ENCODE results near the gene KCNH2. TPM values are rescaled to one million over a fixed set of nuclear protein-coding genes. Genes with fewer than 3 reads are reported as not detected.

Gene KCNH2
- total and polyA plus RNA-seq, 2 of the 13 experiments (the other 11 are each of a cell fraction or from before 2014, with no cell fraction given), result 0.09 to 0.11 TPM

GRCh38 chr7:151017953-151018420, 39.9 kb upstream of the KCNH2 start (continued):
- TF ChIP-seq HNRNPK (IDR thresholded peaks at IDR 0.05; ENCODE audit: low read depth, low read length, poor library complexity, severe bottlenecking) (no peak), ZBTB7B (CRISPR knock-in tag; IDR thresholded peaks at IDR 0.05) (peak; percentile 97), ZNF282 (IDR thresholded peaks at IDR 0.05; ENCODE audit: partially characterized antibody) (no peak), ZNF510 (CRISPR knock-in tag; IDR thresholded peaks at IDR 0.05; ENCODE audit: low read depth) (no peak), ZNF572 (CRISPR knock-in tag; IDR thresholded peaks at IDR 0.05) (peak; percentile 81; the same call in 1 of the 2 replicates), ZFP41 (CRISPR knock-in tag; IDR thresholded peaks at IDR 0.05; ENCODE audit: borderline replicate concordance) (no peak), ZMYM4 (CRISPR knock-in tag; IDR thresholded peaks at IDR 0.05) (no peak), CBX1 (IDR thresholded peaks at IDR 0.05; ENCODE audit: low read depth) (no peak), SATB2 (CRISPR knock-in tag; IDR thresholded peaks at IDR 0.05) (no peak), ZNF782 (CRISPR knock-in tag; IDR thresholded peaks at IDR 0.05; ENCODE audit: borderline replicate concordance) (peak; percentile 70; the same call in 1 of the 2 replicates), CEBPB (IDR thresholded peaks at IDR 0.05; ENCODE audit: borderline replicate concordance, low read depth, low read length) (no peak), GABPA (IDR thresholded peaks at IDR 0.05; ENCODE audit: low read depth, low read length) (no peak), GABPA (CRISPR knock-in tag; IDR thresholded peaks at IDR 0.05; ENCODE audit: low read depth) (no peak), RELA (CRISPR knock-in tag; IDR thresholded peaks at IDR 0.05) (no peak), ARID2 (CRISPR knock-in tag; IDR thresholded peaks at IDR 0.05; ENCODE audit: borderline replicate concordance) (no peak), TRIM24 (CRISPR knock-in tag; IDR thresholded peaks at IDR 0.05) (no peak), SMC3 (IDR thresholded peaks at IDR 0.05; ENCODE audit: low read length) (peak; percentile 40; the same call in 1 of the 2 replicates), MYC (CRISPR knock-in tag; IDR thresholded peaks at IDR 0.05; ENCODE audit: borderline replicate concordance) (peak; percentile 43; the same call in 1 of the 2 replicates), RAD21 (CRISPR knock-in tag; IDR thresholded peaks at IDR 0.05) (peak; percentile 67), ZNF460 (CRISPR knock-in tag; IDR thresholded peaks at IDR 0.05; ENCODE audit: borderline replicate concordance) (no peak), ZNF557 (CRISPR knock-in tag; IDR thresholded peaks at IDR 0.05) (no peak), ZNF232 (CRISPR knock-in tag; IDR thresholded peaks at IDR 0.05; ENCODE audit: borderline replicate concordance) (no peak), TOPORS (CRISPR knock-in tag; IDR thresholded peaks at IDR 0.05) (no peak), ZZZ3 (CRISPR knock-in tag; IDR thresholded peaks at IDR 0.05; ENCODE audit: borderline replicate concordance) (no peak), FLYWCH1 (CRISPR knock-in tag; IDR thresholded peaks at IDR 0.05) (no peak)
- TF ChIP-seq, protein P1, sequence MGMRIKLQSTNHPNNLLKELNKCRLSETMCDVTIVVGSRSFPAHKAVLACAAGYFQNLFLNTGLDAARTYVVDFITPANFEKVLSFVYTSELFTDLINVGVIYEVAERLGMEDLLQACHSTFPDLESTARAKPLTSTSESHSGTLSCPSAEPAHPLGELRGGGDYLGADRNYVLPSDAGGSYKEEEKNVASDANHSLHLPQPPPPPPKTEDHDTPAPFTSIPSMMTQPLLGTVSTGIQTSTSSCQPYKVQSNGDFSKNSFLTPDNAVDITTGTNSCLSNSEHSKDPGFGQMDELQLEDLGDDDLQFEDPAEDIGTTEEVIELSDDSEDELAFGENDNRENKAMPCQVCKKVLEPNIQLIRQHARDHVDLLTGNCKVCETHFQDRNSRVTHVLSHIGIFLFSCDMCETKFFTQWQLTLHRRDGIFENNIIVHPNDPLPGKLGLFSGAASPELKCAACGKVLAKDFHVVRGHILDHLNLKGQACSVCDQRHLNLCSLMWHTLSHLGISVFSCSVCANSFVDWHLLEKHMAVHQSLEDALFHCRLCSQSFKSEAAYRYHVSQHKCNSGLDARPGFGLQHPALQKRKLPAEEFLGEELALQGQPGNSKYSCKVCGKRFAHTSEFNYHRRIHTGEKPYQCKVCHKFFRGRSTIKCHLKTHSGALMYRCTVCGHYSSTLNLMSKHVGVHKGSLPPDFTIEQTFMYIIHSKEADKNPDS (CRISPR knock-in tag; IDR thresholded peaks at IDR 0.05), result no peak
- TF ChIP-seq, protein P2, sequence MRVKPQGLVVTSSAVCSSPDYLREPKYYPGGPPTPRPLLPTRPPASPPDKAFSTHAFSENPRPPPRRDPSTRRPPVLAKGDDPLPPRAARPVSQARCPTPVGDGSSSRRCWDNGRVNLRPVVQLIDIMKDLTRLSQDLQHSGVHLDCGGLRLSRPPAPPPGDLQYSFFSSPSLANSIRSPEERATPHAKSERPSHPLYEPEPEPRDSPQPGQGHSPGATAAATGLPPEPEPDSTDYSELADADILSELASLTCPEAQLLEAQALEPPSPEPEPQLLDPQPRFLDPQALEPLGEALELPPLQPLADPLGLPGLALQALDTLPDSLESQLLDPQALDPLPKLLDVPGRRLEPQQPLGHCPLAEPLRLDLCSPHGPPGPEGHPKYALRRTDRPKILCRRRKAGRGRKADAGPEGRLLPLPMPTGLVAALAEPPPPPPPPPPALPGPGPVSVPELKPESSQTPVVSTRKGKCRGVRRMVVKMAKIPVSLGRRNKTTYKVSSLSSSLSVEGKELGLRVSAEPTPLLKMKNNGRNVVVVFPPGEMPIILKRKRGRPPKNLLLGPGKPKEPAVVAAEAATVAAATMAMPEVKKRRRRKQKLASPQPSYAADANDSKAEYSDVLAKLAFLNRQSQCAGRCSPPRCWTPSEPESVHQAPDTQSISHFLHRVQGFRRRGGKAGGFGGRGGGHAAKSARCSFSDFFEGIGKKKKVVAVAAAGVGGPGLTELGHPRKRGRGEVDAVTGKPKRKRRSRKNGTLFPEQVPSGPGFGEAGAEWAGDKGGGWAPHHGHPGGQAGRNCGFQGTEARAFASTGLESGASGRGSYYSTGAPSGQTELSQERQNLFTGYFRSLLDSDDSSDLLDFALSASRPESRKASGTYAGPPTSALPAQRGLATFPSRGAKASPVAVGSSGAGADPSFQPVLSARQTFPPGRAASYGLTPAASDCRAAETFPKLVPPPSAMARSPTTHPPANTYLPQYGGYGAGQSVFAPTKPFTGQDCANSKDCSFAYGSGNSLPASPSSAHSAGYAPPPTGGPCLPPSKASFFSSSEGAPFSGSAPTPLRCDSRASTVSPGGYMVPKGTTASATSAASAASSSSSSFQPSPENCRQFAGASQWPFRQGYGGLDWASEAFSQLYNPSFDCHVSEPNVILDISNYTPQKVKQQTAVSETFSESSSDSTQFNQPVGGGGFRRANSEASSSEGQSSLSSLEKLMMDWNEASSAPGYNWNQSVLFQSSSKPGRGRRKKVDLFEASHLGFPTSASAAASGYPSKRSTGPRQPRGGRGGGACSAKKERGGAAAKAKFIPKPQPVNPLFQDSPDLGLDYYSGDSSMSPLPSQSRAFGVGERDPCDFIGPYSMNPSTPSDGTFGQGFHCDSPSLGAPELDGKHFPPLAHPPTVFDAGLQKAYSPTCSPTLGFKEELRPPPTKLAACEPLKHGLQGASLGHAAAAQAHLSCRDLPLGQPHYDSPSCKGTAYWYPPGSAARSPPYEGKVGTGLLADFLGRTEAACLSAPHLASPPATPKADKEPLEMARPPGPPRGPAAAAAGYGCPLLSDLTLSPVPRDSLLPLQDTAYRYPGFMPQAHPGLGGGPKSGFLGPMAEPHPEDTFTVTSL (CRISPR knock-in tag; IDR thresholded peaks at IDR 0.05; ENCODE audit: borderline replicate concordance), result no peak

All from HepG2 (cell line).